CD4-positive, alpha-beta T cell treated with Interleukin-1 beta for 1 hour (primary cell): ENCODE data around the gene ZIC5.

Experiments used
- DNase-seq, 2 donors: peaks; one replicate each; pipeline ENCODE4 v3.0.0-alpha.2; 2020 to 2022

Gene ZIC5

DNA sequence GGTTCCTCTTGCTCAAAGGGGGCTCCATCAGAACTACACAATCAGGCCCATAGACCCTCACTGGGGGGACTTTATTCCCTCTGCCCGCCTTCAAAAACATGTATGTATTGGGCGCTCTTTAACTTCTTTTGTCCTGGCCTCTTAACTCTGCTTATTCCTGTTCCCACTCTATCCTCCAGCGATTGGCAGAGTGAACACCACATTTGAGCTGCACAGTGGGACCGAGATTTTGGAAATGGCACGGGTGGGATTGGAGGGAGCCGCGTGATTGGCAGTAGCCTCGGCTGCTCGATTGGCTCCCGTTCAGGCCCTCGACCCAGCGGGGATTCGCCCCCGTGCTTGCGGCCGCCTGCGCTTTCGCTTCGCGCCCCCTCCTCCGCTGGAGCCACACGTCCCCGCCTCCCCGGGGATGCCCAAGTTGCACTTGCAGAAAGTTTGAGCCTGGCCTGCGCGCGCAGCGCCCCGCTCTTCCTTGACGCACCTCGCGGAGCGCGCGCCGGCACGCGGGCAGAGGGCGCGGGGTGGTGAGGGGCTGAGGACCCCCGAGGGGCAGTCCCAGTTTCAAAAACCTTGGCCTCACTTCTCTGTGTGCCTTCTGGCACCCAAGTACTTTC lies at the start of gene ZIC5:
TSS of gene ZIC5 (minus strand) at position 192 of the 614 bp plus-strand sequence. CDS start at position 28, 164 bp downstream.
- no peak for DNase-seq

DNA sequence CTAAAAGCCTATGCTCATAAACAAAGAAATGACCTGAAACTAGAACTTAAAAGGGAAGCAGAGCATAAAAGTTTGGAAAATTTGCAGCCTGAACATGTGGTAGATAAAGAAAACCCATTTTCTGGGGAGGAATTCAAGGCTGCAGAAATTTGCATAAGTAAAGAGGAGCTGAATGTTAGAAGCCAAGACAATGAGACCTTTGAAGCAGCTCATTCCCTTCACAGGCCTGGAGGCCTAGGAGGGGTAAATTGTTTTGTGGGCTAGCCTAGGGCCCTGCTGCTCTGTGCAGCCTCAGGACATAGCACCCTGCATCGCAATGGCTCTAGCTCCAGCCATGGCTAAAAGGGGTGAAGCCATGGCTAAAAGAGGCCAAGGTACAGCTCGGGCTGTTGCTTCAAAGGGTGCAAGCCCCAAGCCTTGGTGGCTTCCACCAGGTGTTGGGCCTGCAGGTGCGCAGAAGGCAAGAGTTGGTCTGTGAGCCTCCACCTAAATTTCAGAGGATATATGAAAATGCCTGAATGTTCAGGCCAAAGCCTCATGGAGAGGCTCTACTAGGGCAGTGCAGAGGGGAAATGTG lies 48.3 kb upstream of the ZIC5 start:
- DNase-seq: no peak

DNA sequence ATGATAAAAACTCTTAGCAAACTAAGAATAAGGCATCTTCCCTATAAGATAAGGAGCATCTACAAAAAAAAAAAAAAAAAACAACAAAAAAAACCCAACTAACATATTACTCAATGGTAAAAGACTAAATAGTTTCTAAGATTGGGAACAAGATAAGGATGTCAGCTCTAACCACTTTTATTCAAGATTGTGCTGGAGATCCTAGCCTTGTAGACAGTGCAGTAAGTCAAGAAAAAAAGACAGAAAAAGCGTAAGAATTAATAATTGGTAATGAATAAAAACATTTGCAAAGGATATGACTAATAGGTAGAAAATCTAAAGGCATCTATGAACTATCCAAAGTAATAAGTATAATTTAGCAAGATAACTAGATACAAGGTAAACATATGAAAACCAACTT lies 43.1 kb upstream of the ZIC5 start:
- DNase-seq: no peak

DNA sequence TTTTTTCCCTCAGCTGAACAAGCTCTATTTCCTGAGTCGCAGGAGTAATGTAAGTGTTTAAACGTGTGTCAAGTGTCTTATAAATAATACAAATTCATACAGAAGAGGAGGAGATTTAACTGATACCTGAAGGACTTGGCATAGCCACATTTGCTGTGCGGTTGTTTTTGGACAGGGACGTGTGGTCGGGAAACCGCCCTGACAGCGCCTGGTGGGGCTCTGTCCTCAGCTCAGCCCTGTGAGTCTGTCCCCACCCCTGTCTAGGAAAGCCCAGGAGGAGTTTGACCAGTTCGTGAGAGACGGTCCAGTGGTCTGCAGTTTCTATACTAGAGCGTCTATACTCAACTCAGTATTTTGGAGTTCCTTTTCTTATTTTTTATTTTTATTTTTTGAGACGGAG lies 26.7 kb upstream of the ZIC5 start:
- DNase-seq: no peak

DNA sequence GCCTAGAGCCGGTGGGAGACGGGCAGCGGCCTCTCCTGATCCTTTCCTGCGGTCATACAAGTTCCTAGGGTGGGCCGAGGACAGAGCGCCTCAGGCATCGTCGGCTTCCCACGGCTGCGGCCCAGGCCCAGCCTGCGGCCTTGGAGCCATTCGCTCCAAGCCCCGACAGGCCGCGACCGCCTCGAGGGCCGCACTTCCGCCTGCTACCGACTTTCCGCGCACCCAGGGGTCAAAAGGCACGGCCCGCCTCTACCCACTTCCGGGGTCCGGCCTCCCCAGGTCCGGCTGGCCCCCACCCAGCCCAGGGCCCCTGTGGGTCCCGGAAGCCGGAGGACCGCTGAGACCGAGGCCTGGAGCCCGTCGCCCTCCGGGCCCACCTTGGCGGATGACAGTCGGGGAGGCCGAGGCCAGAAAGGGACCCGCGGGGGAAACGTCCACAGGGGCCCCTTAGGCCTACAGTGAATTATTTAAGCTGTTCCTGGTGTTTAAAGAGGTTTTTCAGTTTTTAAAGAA lies 26.2 kb upstream of the ZIC5 start:
- DNase-seq: no peak

DNA sequence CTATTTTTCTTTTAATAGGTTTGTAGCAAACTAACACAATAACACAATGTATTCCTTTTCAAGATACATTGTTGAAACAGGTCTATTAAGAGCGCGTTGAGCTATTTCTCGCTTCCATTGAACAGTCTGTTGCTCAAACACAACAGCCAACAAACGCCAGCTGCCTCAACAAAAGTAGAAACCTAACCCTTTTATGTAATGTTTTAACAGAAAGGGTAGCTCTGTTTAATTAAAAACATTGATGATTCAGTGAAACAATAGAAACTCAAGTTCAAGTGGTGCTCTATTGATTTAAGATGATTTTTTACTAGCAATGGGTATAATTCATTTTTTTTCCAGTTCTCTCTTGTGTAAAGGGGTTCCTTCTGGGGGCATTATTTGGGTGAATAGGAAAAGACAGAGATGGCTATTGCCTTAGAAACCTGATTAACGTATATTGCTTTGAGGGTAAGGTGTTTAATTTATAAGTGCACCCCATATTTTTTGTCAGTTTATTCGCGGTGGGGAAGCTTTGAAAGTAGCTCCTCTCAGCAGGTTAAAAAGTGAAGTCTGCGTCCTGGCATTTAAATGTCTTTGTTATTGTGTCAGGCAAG lies 24.9 kb upstream of the ZIC5 start:
- no peak for DNase-seq

DNA sequence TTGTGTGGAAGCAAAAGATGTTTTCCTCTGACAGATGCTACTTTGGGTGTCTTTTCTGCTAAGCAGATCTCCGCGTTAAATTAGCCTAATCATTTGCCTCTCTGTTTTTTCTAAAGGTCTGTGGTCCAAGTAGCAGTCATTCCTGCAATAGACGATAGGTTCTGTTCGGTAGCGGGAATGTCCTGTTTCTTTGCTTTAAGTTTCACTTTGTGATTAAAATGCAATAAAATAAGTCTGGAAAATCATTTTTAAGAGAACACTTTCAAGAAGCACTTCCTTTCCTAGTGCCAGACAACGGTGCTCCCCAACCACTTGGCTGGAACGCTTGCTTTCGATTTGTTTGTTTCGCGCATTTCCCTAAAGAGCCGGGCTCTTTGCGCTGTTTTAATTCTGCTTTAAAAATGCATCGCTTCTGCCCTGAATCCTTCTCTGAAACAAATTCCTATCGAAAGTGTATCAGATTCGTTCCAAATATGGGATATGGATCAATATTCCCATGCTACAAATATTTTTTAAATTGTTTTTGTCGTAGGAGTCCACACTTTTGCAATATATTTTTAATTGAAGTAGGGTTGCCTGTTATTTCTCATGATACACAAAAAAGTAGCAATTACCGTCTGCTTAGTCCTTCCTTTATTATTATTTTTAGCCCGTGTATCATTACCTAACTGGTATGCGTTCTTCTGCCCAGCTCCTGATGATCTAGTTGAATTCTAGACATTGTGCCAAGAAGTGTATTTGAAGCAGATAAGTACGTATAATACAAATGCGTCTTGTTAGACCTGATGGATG lies 24.2 kb upstream of the ZIC5 start:
- no peak for DNase-seq

DNA sequence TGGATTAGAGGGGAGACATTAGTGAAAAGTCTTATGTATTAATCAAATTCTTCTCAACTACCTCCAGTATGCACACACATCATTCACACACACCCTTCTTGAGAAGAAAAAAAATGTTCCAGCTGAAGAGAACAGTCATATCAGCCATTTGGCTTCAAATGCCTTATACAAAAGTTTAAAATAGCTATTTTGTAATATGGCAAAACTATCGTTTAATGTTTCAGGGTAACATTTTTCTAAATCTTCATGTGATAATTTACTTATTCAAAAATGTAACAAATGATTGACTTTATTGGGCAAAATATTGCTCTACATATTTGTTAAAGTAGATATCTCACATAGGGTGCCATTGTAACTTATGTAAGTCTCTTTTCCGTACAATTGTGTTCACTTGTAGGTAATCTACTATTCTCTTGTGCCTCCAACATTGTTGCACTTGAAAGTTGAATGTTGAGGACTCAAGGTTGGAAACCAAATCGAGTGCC lies 23.6 kb upstream of the ZIC5 start:
- DNase-seq: no peak

DNA sequence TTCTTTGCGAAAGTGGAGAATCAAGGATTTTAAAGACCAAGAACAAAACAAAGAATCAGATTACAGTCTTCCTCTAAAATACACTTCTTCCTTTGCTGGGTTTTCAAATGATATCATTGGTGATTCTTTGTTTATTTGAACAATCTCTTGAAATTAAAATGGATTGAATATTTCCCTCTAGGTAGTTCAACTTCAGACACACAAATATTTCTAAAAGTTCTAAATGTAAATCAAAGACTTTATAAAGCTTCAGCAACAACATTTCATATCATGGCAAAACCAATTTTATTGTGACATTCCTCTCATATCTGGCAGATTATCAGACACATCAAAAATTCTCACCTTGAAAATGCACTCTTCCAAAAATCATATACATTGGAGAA lies 23.1 kb upstream of the ZIC5 start:
- DNase-seq: no peak

DNA sequence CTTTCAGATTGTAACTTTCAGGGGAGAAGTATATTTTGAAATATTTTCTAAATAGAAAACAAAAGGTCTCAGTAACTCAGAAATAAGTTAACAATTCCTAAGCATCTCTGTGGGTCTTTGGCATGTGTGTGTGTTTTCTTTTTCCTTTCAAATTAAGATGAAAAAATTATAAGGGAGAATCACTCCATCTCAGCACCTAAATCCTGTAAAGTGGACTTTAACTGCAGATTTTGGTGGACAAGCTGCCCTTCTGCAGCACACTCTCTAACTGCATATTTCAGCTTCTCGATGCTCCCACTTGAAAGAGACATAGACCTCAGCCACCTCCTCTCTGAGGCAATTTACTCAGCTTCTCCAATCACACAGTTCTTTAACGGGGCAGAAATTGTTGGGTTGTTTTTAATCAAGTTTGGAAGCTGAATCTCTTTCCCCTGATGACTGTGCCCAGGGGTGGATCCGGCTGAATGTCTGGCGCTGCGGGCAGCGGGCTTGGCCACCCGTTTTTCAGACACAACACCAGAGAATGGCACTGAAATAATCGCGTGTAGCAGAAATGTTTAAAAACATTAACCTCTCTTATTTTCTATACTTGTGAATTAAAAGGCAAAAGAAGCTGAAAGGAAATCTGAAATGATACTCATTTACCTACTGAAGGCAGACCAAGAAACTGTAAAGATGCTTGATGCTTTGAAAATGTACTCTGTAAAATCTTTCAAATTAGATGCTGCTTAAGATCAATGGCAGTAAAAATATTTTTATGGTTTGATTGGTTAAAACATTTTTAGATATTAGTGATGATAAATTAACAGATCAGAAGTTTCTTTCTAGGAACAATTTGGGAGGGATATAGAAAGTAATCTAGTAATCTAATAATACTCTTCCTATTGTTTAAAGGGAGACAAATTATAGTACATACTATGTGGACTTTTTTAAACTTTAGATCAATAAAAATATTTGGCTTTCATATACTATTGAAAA lies 22.4 kb upstream of the ZIC5 start:
- DNase-seq: no peak

DNA sequence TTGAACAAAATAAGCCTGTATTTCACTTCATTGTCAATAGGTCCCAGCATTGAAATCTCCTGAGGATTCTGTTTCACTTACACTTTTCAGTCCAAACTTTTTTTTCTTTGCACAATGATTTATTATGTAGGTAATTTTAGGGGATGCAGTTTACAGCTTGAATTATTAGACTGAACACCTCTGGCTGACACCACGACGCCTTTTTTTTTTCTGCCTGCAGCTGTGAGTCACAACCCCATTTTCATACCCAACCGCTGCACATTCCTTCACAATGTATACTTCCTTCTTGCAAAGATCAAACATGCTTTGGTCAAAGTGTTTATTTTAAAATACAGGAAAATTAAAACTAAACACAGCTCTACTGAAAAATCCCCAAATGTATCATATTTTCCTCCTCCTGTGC lies 21.4 kb upstream of the ZIC5 start:
- DNase-seq: no peak

DNA sequence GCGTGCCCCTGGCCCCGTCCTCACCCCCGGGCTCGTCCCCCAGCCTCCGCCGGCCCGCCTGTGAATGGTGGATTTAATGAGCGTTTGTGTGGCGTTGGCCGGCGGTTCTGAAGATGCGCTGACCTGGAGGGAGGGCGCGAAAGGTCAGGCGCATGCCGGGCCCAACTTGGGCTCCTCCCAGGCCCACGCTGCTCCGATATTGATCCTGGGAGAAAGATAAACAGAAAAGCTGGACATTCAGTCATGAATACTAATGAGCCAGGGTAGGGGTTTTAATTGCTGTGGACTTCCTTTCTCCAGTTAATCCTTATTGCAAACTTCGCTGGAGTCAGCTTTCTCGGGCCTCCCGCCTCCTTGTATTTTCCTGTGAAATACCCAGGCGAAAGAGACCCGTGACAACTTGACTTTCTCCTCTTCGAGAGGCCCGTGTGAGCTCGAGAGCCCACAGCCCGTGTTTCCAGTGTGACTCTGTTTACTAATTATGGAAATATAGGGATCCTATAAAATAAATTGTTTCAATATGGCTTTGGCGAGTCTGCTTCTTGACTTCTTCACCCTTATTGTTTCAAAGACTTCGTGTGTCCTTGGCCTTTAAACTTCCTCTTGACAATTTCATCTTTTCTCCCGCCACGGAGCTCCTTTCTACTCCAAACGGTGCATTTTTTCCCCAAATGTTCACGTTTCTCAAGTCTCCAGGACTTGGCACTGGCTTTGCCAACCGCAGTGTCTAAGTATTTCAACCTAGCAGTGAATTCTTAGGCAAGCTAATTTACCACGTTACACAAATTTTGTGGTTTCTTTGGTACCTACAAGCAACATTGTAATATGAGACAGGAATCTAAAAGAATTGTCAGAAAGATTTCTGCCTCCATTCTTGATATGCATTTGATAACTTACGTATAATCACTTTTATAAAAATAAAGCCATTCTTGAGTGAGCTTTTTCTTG lies 20.5 kb upstream of the ZIC5 start:
- no peak for DNase-seq

DNA sequence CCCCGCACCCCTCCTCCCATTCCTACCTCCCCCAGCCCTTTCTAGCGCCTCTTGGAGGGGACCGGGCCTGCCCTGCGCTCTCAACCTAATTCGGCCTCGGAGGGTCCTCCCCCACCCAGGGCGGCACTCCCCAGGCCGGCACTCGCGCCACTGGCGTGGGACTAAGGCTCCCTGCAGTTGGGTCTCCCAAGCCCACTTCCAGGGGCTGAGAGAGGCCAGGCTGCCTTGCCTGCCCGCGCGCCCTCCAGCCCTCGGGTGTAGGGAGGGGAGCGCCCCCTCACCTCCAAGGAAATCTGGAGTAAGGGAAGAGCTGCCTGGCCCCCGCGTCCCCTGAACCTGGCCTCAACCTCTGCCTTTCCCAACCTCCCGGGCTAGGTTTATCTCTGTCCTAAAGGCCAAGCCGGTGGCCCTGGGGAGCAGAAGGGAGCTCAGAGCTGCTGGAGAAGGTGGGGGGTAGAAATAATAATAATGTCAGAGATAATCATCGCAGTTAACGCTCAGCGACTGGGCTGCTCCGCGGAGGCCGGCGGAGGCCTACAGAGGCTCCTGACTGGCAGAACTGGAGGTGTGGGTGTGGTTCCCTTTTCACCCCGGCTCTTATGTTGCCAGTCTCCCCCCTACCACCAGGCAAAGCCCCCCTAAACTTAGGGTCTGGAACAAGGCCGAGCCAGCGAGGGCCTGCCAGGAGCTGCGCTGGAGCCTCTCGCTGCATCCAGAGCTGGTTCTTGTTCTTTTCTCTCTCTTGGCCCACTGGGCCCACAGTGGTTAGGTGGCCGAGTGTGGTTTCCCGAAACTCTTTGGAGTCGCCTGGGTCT lies 19.7 kb upstream of the ZIC5 start:
- no peak for DNase-seq

DNA sequence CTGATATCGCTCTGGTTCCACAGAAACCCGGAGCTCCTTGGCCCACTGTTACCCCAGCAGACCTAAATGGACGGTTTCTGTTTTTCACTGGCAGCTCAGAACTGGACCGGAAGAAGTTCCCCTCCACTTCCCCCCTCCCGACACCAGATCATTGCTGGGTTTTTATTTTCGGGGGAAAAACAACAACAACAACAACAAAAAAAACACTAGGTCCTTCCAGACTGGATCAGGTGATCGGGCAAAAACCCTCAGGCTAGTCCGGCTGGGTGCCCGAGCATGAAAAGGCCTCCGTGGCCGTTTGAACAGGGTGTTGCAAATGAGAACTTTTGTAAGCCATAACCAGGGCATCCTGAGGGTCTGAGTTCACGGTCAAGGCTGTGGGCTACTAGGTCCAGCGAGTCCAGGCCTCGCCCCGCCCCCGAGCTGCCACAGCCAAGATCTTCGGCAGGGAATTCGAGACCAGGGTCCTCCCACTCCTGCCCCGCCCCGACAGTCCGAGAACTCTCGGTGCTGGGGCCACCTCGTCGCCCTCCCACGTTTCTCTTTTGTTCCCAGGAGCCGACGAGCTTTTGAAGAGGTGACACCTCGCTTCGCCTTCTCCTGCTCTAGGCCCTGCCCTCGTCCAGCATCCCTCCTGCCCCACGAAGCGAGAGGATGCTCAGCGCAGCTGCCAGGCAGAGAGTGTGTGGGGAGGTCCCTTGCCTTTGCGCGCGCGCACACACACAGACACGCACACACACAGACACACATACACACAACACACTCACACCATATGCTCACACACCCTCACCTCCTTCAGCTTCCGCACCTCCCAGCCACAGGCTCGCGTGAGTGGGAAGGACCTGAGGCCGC lies 18.8 kb upstream of the ZIC5 start:
- no peak for DNase-seq

DNA sequence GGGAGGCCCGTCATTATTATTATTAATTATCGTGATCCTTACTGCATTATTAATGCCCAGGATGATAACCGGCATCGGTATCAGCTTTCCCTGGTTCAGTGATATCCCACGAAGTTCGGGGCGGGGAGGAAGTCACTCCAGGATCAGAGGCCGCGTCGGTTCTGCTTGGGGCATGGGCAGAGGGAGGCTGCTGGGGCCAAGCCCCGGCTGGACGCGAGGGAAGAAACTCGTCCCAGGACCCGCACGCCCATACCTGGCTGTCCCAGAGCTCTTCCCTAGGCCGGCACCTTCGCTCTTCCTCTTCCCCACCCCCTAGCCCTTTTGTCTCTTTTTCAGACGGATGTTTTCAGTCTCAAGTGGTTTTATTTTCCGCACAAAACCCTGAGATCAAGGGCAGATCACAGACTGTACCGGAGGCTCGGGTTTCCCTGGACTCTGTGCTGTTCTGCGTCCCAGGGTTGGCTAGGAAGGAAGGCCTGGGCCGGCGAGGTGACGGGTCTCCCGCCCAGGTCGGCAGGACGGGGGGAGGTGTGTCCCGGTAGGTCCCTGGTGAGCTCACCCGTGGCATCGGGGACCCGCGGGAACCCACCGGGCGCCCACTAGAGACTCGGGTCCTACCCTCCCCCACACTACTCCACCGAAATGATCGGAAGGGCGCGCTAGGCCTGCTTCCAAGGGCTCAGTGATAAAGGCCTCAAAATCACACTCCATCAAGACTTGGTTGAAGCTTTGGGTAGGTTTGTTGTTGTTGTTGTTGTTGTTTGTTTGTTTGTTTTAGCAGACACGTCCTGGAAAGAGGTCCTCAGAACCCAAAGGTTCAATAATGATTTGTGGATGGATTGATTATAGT lies 17.9 kb upstream of the ZIC5 start:
- DNase-seq: no peak

DNA sequence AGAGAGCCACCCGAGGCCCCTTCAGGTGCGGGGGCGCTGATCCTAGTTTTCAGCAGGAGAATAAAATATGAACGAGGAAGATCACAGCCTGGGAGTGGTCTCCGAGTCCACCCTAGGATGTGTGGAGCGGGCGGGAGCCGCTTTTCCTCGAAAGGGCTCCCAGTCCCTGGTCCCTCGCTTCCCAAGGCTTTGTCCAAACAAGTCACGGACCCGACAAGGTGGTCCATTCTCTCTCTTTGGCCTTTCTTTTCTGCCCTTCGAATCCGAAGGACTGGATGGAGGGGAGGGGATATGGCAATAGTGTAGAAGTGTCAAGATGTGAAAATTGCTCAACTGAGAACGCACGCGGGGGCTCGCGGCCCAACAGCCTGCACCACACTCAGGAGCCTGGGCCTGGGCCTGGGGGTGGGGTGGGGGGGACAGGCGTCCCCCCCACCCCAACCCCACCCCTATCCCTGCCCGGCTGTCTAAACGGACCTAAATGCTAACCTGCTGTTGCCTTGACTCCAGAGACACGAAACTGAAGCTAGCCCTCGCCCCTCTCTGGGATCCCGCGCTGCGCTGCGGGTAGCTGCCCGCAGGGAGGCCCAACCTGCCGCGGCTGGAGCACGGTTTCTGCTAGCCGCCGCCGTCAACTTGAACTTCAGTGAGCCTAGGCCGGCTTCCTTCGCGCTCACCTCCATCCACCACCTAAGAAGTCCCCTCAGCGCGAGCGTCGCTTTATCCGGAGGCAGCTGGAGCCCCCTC lies 17.1 kb upstream of the ZIC5 start:
- no peak for DNase-seq
